K562 (cell line): ENCODE data around the gene ARID5B. TPM values are rescaled to one million over a fixed set of nuclear protein-coding genes. Genes with fewer than 3 reads are reported as not detected.

Source experiments
- ATAC-seq: fragments of 200-7000 bp; cut with Tn5 transposase; 3 replicates; pipeline ENCODE4 v1.9.1; 2020; ENCODE audit warnings: moderate library complexity
- BruUV-seq: library from RNA; stranded (reverse); fragments of 400-500 nt; replicated peaks from 2 replicates; lab custom pipeline; 2021; lab: Mats Ljungman, UMichigan
- CTCF ChIA-PET: fragments of 300-600 bp; formaldehyde crosslinking; extraction: SDS; loops from one replicate; lab custom pipeline; 2021; ENCODE audit warnings: low intra/inter-chr PET ratio; lab: Yijun Ruan, JAX
- POLR2A ChIA-PET: fragments of 300-600, 350-650 bp; sonication (Branson Sonifier 250); formaldehyde crosslinking; extraction: SDS; loops from one replicate; lab custom pipeline; 2021; ENCODE audit warnings: antibody characterized with exemption, inconsistent platforms; lab: Yijun Ruan, JAX
- DNase-seq, 4 experiments: peaks; one replicate each; pipeline versions ENCODE4 v3.0.0 to v3.0.0-alpha.2; 2011 to 2018; ENCODE audit warnings: low spot score in 3 of 4, mixed read lengths in 3 of 4; ENCODE audit errors: extremely low read depth in 1 of 4
- FAIRE-seq: peaks from 2 replicates; lab custom pipeline; 2011; peaks lifted over from hg19 to GRCh38; lab: Jason Lieb, UNC
- H2AFZ ChIP-seq: 2 replicates; pipeline ENCODE4 v1.6.0; 2011; ENCODE audit warnings: low read depth, low read length, control low read depth, inconsistent platforms
- H3K27ac ChIP-seq: fragments of 200-600 bp; 3 replicates; pipeline ENCODE4 v1.8.0; 2011; ENCODE audit warnings: low read depth, mild to moderate bottlenecking, control low read depth, inconsistent platforms, low read length, moderate library complexity, mixed read lengths; ENCODE audit errors: extremely low read depth
- H3K27me3 ChIP-seq, 2 experiments: fragments of 300-600 bp in 1 of 2; 2 replicates in 1 of 2; 3 replicates in 1 of 2; pipeline versions ENCODE4 v1.6.0 to v1.8.0; 2011; ENCODE audit warnings: inconsistent platforms in 2 of 2, low read length in 2 of 2, mild to moderate bottlenecking in 1 of 2, mixed read lengths in 1 of 2, moderate library complexity in 1 of 2; ENCODE audit not compliant: control insufficient read depth in 2 of 2, insufficient read depth in 2 of 2
- H3K36me3 ChIP-seq: fragments of 300-600 bp; 3 replicates; pipeline ENCODE4 v1.8.0; 2011; ENCODE audit warnings: mild to moderate bottlenecking, low read length, inconsistent platforms; ENCODE audit not compliant: control insufficient read depth, insufficient read depth
- H3K4me1 ChIP-seq, 2 experiments: fragments of 200-600 bp in 1 of 2; replicated peaks in 1 of 2; 2 replicates in 1 of 2; 3 replicates in 1 of 2; pipeline versions ENCODE4 v1.5.1 to v1.8.0; 2011; ENCODE audit warnings: inconsistent platforms in 2 of 2, low read length in 2 of 2, mild to moderate bottlenecking in 1 of 2, mixed read lengths in 1 of 2, moderate library complexity in 1 of 2; ENCODE audit not compliant: control insufficient read depth in 2 of 2, insufficient read depth in 2 of 2
- H3K4me2 ChIP-seq: 2 replicates; pipeline ENCODE4 v1.6.1; 2011; ENCODE audit warnings: low read length, control low read depth, inconsistent platforms, mixed read lengths; ENCODE audit not compliant: insufficient read depth
- H3K4me3 ChIP-seq: fragments of 200-600 bp; sonication (generic), shearing (Covaris generic); 2 replicates; pipeline ENCODE4 v1.5.1; 2016; ENCODE audit warnings: control low read depth, inconsistent platforms
- H3K79me2 ChIP-seq: fragments of 200-600 bp; 3 replicates; pipeline ENCODE4 v1.8.0; 2011; ENCODE audit warnings: low read length, inconsistent platforms; ENCODE audit not compliant: control insufficient read depth, insufficient read depth
- H3K9ac ChIP-seq, 2 experiments: 2 replicates each; pipeline versions ENCODE4 v1.6.0 to v1.6.1; 2011; ENCODE audit warnings: low read depth in 2 of 2, low read length in 2 of 2, control low read depth in 1 of 2, inconsistent platforms in 1 of 2, mild to moderate bottlenecking in 1 of 2, mixed read lengths in 1 of 2; ENCODE audit not compliant: insufficient read depth in 1 of 2
- H3K9me1 ChIP-seq: one replicate; pipeline ENCODE4 v1.6.0; 2011; ENCODE audit warnings: inconsistent platforms, mild to moderate bottlenecking, low read length, moderate library complexity; ENCODE audit not compliant: control insufficient read depth, insufficient read depth
- H3K9me3 ChIP-seq: replicated peaks from 2 replicates; pipeline ENCODE4 v1.5.1; 2011; ENCODE audit warnings: low read depth, low read length, inconsistent platforms; ENCODE audit not compliant: control insufficient read depth, insufficient read depth
- H4K20me1 ChIP-seq: replicated peaks from 2 replicates; pipeline ENCODE4 v1.6.1; 2011; ENCODE audit warnings: low read length, inconsistent platforms, mixed read lengths; ENCODE audit not compliant: control insufficient read depth, insufficient read depth
- CBX8 ChIP-seq: fragments of 200-600 bp; sonication (generic); IDR thresholded peaks from 2 replicates; pipeline ENCODE4 v1.6.1; 2012; ENCODE audit warnings: borderline replicate concordance, mixed run types, low read depth, mild to moderate bottlenecking, moderate library complexity, mixed read lengths, low read length, control low read depth, inconsistent platforms; ENCODE audit not compliant: poor library complexity, severe bottlenecking; ENCODE audit errors: extremely low read depth
- ETV1 ChIP-seq: fragments of 450-650 bp; conservative IDR thresholded peaks from 2 replicates; pipeline ENCODE4 v1.6.1; 2016; ENCODE audit warnings: missing genetic modification characterization, control low read depth, low read depth, missing compliant biosample characterization
- FOSL1 ChIP-seq: fragments of 200-800 bp; sonication (Bioruptor generic); conservative IDR thresholded peaks from 2 replicates; pipeline ENCODE4 v1.6.1; 2016; ENCODE audit warnings: missing genetic modification characterization, missing compliant biosample characterization
- RBBP5 ChIP-seq: fragments of 200-600 bp; sonication (generic); IDR thresholded peaks from 2 replicates; pipeline ENCODE4 v1.6.1; 2012; ENCODE audit warnings: borderline replicate concordance, mild to moderate bottlenecking, low read length, control low read depth, inconsistent platforms; ENCODE audit not compliant: insufficient read depth, poor library complexity, severe bottlenecking
- WGBS: fragments of 100-300 bp; shearing (Covaris generic); methylation state at CpG from one replicate; pipeline ENCODE4 v1.1.6; 2016; ENCODE audit warnings: low coverage, mixed read lengths; ENCODE audit not compliant: insufficient coverage; ENCODE audit errors: missing lambda C conversion rate; 5-methylcytosine and 5-hydroxymethylcytosine counted together
- in situ Hi-C: fragments of 300-500 bp; cut with MboI; formaldehyde crosslinking; loops from 4 replicates; pipeline ENCODE4 v1.15.0; 2018; ENCODE audit warnings: inconsistent platforms, mixed read lengths
- intact Hi-C: fragments of 100-400 bp; cut with micrococcal nuclease; formaldehyde crosslinking; loops from 2 replicates; pipeline ENCODE4 v1.14.2; 2022
- polyA plus RNA-seq, 8 experiments: library from polyadenylated mRNA; depleted of rRNA in 4 of 8; stranded (reverse) in 5 of 8; unstranded in 3 of 8; fragments of >200 nt; fragmentation: Nextera tagmentation in 2 of 8; fragmentation: Illumina TruSeq in 1 of 8; extraction: Ambion mirVana in 2 of 8; extraction: Trizol in 1 of 8; gene quantifications; 2 replicates each; pipeline versions ENCODE4 v1.2.1 to v1.2.3, GENCODE V29; 2011 to 2014; ENCODE audit warnings: inconsistent platforms in 1 of 8, missing spikeins in 1 of 8
- total RNA-seq, 7 experiments: library from RNA; depleted of rRNA in 6 of 7; stranded (reverse); fragments of >200 nt in 6 of 7; fragmentation: Illumina TruSeq in 2 of 7; extraction: Trizol in 2 of 7; gene quantifications; 2 replicates each; pipeline versions ENCODE4 v1.2.1 to v1.2.3, GENCODE V29; 2011 to 2021; ENCODE audit warnings: low replicate concordance in 1 of 7
- TF ChIP-seq, protein P1 (sequence below): sonication (generic); formaldehyde crosslinking; IDR thresholded peaks from 2 replicates; pipeline ENCODE4 v1.8.0; 2022; ENCODE audit warnings: mild to moderate bottlenecking, missing genetic modification reagents

The ARID5B gene
- total and polyA plus RNA-seq, 9 of the 15 experiments (the other 6 are each of a cell fraction or from before 2014, with no cell fraction given), result 0.48 to 1.6 (median 0.80) TPM

DNA sequence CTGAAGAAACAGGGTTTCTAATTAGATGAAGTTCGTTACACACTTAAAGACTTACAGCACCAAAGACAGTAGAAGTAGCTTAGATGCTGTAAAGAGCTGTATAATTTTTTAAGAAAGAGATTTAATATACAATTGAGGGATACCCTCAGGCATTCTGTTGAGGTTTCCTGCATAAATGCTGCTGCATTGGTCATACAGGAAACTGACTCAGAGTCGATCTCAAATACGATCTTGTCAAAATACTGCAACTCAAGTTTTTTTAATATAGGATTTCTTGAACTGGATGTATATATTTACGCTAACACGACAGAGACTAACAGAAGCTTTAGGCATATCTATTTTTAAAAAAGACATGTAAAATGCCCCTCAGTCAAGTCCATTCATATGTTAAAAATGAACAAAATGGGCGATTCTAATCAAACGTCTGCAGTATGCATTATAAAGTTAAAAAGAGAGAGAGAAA lies 2.4 kb upstream of the ARID5B start:
- Histone ChIP-seq H2AFZ (peak overlapping the region; percentile 99), H3K27me3 (no peaks in the 10 kb centered on the region), H3K9ac (0 out of 4 replicates have a peak overlapping the region, but pooled peaks of 1 of the 2 experiments have one; percentile 49), H3K9me1 (no peaks in the 10 kb centered on the region), H3K4me2 (no peak overlapping the region)
- in situ Hi-C loops, result no loop called here
- POLR2A ChIA-PET, result no interaction called here
- no TSS peak for BruUV-seq
- no peak for TF ChIP-seq ETV1
- peak; percentile 75 for TF ChIP-seq FOSL1 (tag)
- TF ChIP-seq, all 486 proteins: peak for 1
- 23% methylated on average over 7 of the region's 7 CpGs for WGBS
- ATAC-seq, result no peak
- intact Hi-C loops, result loop anchor here (5.0 kb wide), 1 partner anchor 147 kb away; no protein-coding TSS in a partner anchor
- Histone ChIP-seq H3K36me3 (no peaks in the 10 kb centered on the region), H3K79me2 (no peaks in the 10 kb centered on the region), H3K27ac (no peak overlapping the region), H3K9me3 (no peaks in the 10 kb centered on the region), H3K4me1 (peaks cover 12 to 24% of the 10 kb centered on the region in 2 experiments), H4K20me1 (no peaks in the 10 kb centered on the region), H3K4me3 (no peak overlapping the region)
- no peak for FAIRE-seq
- CTCF ChIA-PET, result interaction anchor here (1.2 kb wide), 1 partner anchor 148 kb away, joined by 5 read pairs; no protein-coding TSS in a partner anchor
- peak in 1 of 4 experiments; percentile 25 for DNase-seq

DNA sequence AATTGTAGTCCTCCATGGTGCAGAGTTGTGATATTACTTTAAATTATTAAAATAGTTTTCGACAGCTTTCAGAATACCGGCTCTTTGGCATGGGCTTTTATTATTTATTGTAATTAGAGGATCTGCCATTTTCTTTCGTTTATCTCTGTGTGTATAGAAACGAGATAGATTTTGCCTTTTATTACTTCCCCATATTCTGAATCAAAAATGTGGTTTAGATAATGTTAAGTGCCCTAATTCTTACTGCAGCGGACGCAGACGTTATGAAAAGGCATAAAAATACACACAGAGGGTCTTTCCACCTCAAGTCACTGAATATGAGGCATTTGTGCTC lies 1.9 kb upstream of the ARID5B start:
- Histone ChIP-seq H3K27ac (peak overlapping the region; percentile 67; the same call in 2 of the 3 replicates), H3K4me2 (peak overlapping the region; percentile 86), H2AFZ (peak overlapping the region; percentile 99), H4K20me1 (no peaks in the 10 kb centered on the region), H3K4me3 (peak overlapping the region; percentile 51), H3K27me3 (no peaks in the 10 kb centered on the region), H3K9ac (peak overlapping the region in 1 of 2 experiments; percentile 49; a peak in 2 of 4 replicates), H3K9me3 (no peaks in the 10 kb centered on the region), H3K9me1 (no peaks in the 10 kb centered on the region), H3K4me1 (peaks cover 12 to 24% of the 10 kb centered on the region in 2 experiments), H3K79me2 (no peaks in the 10 kb centered on the region), H3K36me3 (no peaks in the 10 kb centered on the region)
- no peak for DNase-seq
- POLR2A ChIA-PET, result no interaction called here
- no TSS peak for BruUV-seq
- FAIRE-seq, result no peak
- CTCF ChIA-PET, result no interaction called here
- 13% methylated on average over 7 of the region's 7 CpGs for WGBS
- no peak for ATAC-seq
- in situ Hi-C loops, result no loop called here
- intact Hi-C loops, result loop anchor here (5.0 kb wide), 1 partner anchor 147 kb away; no protein-coding TSS in a partner anchor
- TF ChIP-seq CBX8 (peak; percentile 49), RBBP5 (peak; percentile 1)
- TF ChIP-seq, protein P1, sequence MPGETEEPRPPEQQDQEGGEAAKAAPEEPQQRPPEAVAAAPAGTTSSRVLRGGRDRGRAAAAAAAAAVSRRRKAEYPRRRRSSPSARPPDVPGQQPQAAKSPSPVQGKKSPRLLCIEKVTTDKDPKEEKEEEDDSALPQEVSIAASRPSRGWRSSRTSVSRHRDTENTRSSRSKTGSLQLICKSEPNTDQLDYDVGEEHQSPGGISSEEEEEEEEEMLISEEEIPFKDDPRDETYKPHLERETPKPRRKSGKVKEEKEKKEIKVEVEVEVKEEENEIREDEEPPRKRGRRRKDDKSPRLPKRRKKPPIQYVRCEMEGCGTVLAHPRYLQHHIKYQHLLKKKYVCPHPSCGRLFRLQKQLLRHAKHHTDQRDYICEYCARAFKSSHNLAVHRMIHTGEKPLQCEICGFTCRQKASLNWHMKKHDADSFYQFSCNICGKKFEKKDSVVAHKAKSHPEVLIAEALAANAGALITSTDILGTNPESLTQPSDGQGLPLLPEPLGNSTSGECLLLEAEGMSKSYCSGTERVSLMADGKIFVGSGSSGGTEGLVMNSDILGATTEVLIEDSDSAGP (CRISPR knock-in tag), result no peak
